Mesendoderm (in vitro differentiated cells): Measurements from ENCODE around the gene PPIC.
"Not testable (repeated sequence)": the region's sequence is repeated elsewhere in the genome, so short reads cannot be mapped to it uniquely, and the experiment has no call there.

Source experiments
- DNase-seq: peaks from one replicate; pipeline ENCODE4 v3.0.0; 2013
- H2AK5ac ChIP-seq: 2 replicates; pipeline ENCODE4 v1.6.1; 2013; ENCODE audit warnings: low read length, inconsistent platforms
- H2BK120ac ChIP-seq: 2 replicates; pipeline ENCODE4 v1.6.1; 2013; ENCODE audit warnings: low read depth, mild to moderate bottlenecking, low read length, moderate library complexity, mixed read lengths
- H2BK15ac ChIP-seq: replicated peaks from 2 replicates; pipeline ENCODE4 v1.6.1; 2013; ENCODE audit warnings: low read depth, mild to moderate bottlenecking, moderate library complexity
- H2BK5ac ChIP-seq: 2 replicates; pipeline ENCODE4 v1.6.1; 2013; ENCODE audit warnings: low read length, inconsistent platforms
- H3K18ac ChIP-seq: 2 replicates; pipeline ENCODE4 v1.6.1; 2013; ENCODE audit warnings: mild to moderate bottlenecking, low read length, mixed read lengths
- H3K23ac ChIP-seq: one replicate; pipeline ENCODE4 v1.6.1; 2013; ENCODE audit warnings: low read length
- H3K27ac ChIP-seq: 2 replicates; pipeline ENCODE4 v1.5.1; 2013; ENCODE audit warnings: low read depth, mild to moderate bottlenecking, inconsistent platforms, low read length, moderate library complexity
- H3K27me3 ChIP-seq: 2 replicates; pipeline ENCODE4 v1.6.1; 2013; ENCODE audit warnings: low read length, control low read depth, mild to moderate bottlenecking, inconsistent platforms; ENCODE audit not compliant: insufficient read depth, poor library complexity
- H3K36me3 ChIP-seq: 2 replicates; pipeline ENCODE4 v1.6.1; 2013; ENCODE audit warnings: low read length, inconsistent platforms; ENCODE audit not compliant: control insufficient read depth, insufficient read depth
- H3K4ac ChIP-seq: one replicate; pipeline ENCODE4 v1.6.1; 2013; ENCODE audit warnings: low read depth, mild to moderate bottlenecking, low read length, moderate library complexity
- H3K4me1 ChIP-seq: 2 replicates; pipeline ENCODE4 v1.6.1; 2013; ENCODE audit warnings: low read depth, low read length, inconsistent platforms; ENCODE audit not compliant: control insufficient read depth
- H3K4me2 ChIP-seq: 2 replicates; pipeline ENCODE4 v1.6.1; 2013; ENCODE audit warnings: low read length
- H3K4me3 ChIP-seq: 2 replicates; pipeline ENCODE4 v1.5.1; 2013; ENCODE audit warnings: mild to moderate bottlenecking, low read length
- H3K56ac ChIP-seq: one replicate; pipeline ENCODE4 v1.6.1; 2013; ENCODE audit warnings: low read length
- H3K79me1 ChIP-seq: 2 replicates; pipeline ENCODE4 v1.6.1; 2013; ENCODE audit warnings: low read length, inconsistent platforms
- H3K79me2 ChIP-seq: 2 replicates; pipeline ENCODE4 v1.6.1; 2013; ENCODE audit warnings: mild to moderate bottlenecking, low read length; ENCODE audit not compliant: control insufficient read depth, insufficient read depth
- H3K9ac ChIP-seq: 2 replicates; pipeline ENCODE4 v1.6.1; 2013; ENCODE audit warnings: low read length, inconsistent platforms
- H4K5ac ChIP-seq: one replicate; pipeline ENCODE4 v1.6.1; 2013; ENCODE audit warnings: low read length
- H4K8ac ChIP-seq: one replicate; pipeline ENCODE4 v1.6.1; 2013; ENCODE audit warnings: low read depth, mild to moderate bottlenecking, control low read depth, low read length, moderate library complexity
- WGBS: extraction: QIAGEN DNeasy Blood & Tissue Kit; methylation state at CpG from one replicate; pipeline ENCODE4 v1.1.7; 2013; ENCODE audit warnings: low lambda C conversion rate, missing lambda C conversion rate; ENCODE audit not compliant: insufficient coverage; ENCODE audit errors: extremely low coverage; 5-methylcytosine and 5-hydroxymethylcytosine counted together

Gene PPIC

DNA sequence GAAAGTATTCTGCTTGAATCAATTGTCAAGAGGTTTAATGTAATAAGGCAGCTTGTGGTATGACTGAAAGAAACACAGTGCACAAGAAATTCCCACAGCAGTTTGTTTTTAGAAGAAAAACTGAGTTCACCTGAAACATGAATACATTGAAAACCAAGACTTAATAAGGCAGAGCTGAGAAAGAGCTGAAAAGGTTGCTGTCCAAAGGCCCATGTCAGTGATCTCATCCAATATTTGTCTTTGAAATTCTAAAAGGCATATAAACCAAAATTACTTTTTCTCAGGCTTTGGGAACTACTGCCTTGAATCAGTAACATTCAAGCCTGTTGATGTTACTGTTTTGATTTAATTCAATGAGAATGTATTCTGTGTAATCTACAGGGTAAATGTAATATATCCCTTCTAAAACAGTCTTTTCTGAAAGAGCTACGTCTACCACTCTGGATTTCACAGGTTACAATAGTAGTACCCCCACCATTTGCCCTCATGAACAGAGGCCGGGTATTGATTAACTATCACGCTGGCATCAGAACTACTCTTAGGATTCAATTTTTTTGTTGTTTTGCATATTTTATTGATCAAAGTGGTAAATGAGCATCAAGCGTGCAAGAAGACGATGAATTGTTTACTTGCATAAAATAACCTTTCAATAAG, 57.8 kb downstream of the PPIC start:
- Histone ChIP-seq H3K27ac (no peak overlapping the region), H4K5ac (no peak overlapping the region), H2AK5ac (no peak overlapping the region), H3K4ac (no peak overlapping the region), H2BK15ac (no peak overlapping the region), H3K4me2 (no peak overlapping the region), H3K18ac (no peak overlapping the region), H3K79me2 (no peaks in the 10 kb centered on the region), H3K4me3 (no peak overlapping the region), H3K4me1 (no peaks in the 10 kb centered on the region), H3K27me3 (no peaks in the 10 kb centered on the region), H4K8ac (no peak overlapping the region), H2BK120ac (no peak overlapping the region), H3K36me3 (no peaks in the 10 kb centered on the region), H3K56ac (no peak overlapping the region), H3K79me1 (no peaks in the 10 kb centered on the region), H3K23ac (no peak overlapping the region), H2BK5ac (no peak overlapping the region), H3K9ac (no peak overlapping the region)
- WGBS, result no CpG with 5 or more reads among the region's 5 CpGs
- DNase-seq, result no peak

DNA sequence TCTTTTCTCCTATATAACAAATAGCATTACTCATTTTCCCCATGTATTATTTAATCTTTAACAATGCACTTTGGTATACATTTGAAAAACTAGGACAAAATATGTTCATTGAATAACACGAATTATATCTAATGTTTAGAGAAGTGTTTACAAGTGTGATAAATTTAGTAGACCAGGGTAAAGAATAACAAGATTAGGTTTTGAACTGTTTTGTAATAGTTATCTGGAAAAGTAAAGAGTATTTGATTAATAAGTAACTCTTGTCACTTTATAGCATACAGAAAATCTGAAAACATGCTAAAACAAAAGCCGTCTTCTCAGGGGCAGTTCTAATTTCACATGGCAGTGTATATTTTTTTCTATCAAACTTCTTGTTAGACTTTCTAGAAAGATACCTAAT, 58.5 kb downstream of the PPIC start:
- Histone ChIP-seq H3K27ac (no peak overlapping the region), H3K4me2 (no peak overlapping the region), H3K23ac (no peak overlapping the region), H4K8ac (no peak overlapping the region), H2BK15ac (no peak overlapping the region), H3K36me3 (no peaks in the 10 kb centered on the region), H4K5ac (no peak overlapping the region), H3K79me1 (no peaks in the 10 kb centered on the region), H2BK120ac (no peak overlapping the region), H2BK5ac (no peak overlapping the region), H3K79me2 (no peaks in the 10 kb centered on the region), H3K18ac (no peak overlapping the region), H3K4ac (no peak overlapping the region), H3K4me3 (no peak overlapping the region), H2AK5ac (no peak overlapping the region), H3K27me3 (no peaks in the 10 kb centered on the region), H3K4me1 (no peaks in the 10 kb centered on the region), H3K9ac (no peak overlapping the region), H3K56ac (no peak overlapping the region)
- DNase-seq, result no peak
- WGBS, result no CpG with 5 or more reads among the region's 2 CpGs

DNA sequence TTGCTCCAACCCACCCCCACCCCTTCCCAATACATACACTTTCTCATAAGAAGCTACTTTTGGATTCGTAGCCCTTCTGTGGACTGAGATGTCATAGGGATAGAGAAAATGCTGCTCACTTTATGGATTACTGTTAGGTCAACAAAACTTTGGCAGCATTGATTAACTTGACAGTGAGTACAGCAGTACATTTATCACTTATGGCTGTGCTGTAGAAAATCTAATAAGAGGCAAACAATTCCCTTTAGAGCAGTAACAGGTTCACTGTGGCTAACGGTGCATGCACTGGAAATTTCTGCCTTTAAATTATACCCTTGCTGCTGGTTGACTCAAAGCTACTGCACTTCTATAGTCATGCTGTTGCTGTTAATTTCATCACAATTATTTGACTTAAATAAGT, 59.2 kb downstream of the PPIC start:
- Histone ChIP-seq H3K9ac (no peak overlapping the region), H3K27ac (no peak overlapping the region), H3K36me3 (no peaks in the 10 kb centered on the region), H2AK5ac (no peak overlapping the region), H3K23ac (no peak overlapping the region), H3K18ac (no peak overlapping the region), H2BK15ac (no peak overlapping the region), H3K79me2 (no peaks in the 10 kb centered on the region), H3K4me1 (no peaks in the 10 kb centered on the region), H2BK5ac (no peak overlapping the region), H3K4me3 (no peak overlapping the region), H4K8ac (no peak overlapping the region), H3K27me3 (no peaks in the 10 kb centered on the region), H2BK120ac (no peak overlapping the region), H3K4ac (no peak overlapping the region), H3K79me1 (no peaks in the 10 kb centered on the region), H4K5ac (no peak overlapping the region), H3K56ac (no peak overlapping the region), H3K4me2 (no peak overlapping the region)
- DNase-seq, result no peak
- WGBS, result no CpG with 5 or more reads among the region's 2 CpGs

DNA sequence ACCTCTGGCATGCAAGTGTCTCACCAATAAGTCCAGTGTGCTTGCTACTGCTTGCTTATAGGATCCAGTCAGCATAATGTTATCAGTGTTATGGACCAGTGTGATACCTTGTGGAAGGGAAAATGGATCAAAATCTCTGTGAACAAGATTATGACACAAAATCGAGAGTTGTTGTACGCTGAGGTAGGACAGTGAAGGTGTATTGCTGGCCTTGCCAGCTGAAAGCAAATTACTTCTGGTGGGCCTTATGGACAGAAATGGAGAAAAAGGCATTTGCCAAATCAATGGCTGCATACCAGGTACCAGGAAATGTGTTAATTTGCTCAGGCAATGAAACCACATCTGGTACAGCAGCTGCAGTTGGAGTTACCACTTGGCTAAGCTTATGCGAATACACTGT, 62.3 kb downstream of the PPIC start:
- not testable (repeated sequence) for H2AK5ac ChIP-seq, H3K4me1 ChIP-seq, H3K79me2 ChIP-seq, H3K18ac ChIP-seq, H3K56ac ChIP-seq, H2BK15ac ChIP-seq, H2BK120ac ChIP-seq, H3K36me3 ChIP-seq, DNase-seq, H3K4me3 ChIP-seq, H3K27me3 ChIP-seq, H2BK5ac ChIP-seq, H3K4me2 ChIP-seq, H3K4ac ChIP-seq, H3K79me1 ChIP-seq, H3K23ac ChIP-seq, H4K8ac ChIP-seq, H4K5ac ChIP-seq, H3K27ac ChIP-seq, H3K9ac ChIP-seq
- no CpG with 5 or more reads among the region's 3 CpGs for WGBS

DNA sequence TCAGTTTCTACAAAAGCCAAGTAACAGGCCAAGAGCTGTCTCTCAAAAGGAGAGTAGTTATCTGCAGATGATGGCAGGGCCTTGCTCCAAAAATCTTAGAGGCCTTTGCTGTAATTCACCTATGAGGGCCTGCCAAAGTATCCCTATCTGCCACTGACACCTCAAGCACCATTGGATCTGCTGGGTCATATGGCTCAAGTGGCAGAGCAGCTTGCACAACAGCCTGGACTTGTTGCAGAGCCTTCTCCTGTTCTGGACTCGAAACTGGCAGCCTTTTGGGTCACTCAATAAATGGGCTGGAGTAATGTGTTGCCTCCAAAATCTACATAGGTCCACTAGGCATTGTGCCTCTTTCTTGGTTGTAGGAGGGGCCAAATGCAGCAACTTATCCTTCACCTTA, 62.8 kb downstream of the PPIC start:
- H3K36me3 ChIP-seq, H2AK5ac ChIP-seq, H3K4me3 ChIP-seq, H3K27ac ChIP-seq, H3K4me2 ChIP-seq, H3K27me3 ChIP-seq, H3K23ac ChIP-seq, H3K4ac ChIP-seq, H3K4me1 ChIP-seq, H4K5ac ChIP-seq, H2BK120ac ChIP-seq, H3K9ac ChIP-seq, H3K56ac ChIP-seq, H2BK5ac ChIP-seq, DNase-seq, H2BK15ac ChIP-seq, H3K79me1 ChIP-seq, H4K8ac ChIP-seq, H3K79me2 ChIP-seq, H3K18ac ChIP-seq: not testable (repeated sequence)
- no CpG with 5 or more reads among the region's 1 CpG for WGBS
